GM13977 (cell line): Measurements from ENCODE around the gene BMPER.

Experiments
- DNase-seq: peaks from one replicate; pipeline ENCODE4 v3.0.0; 2012; ENCODE audit warnings: low spot score
- CTCF ChIP-seq: IDR thresholded peaks from 2 replicates; pipeline ENCODE4 v1.5.1; 2012; ENCODE audit warnings: mild to moderate bottlenecking, control low read depth; ENCODE audit not compliant: insufficient read depth; ENCODE audit errors: extremely low read depth, missing control alignments
- in situ Hi-C: fragments of 300-500 bp; cut with MboI; formaldehyde crosslinking; loops from one replicate; pipeline ENCODE4 v1.12.0; 2022; ENCODE audit warnings: low sequenced_read_pairs, low pct_unique_long_range_greater_than_20kb, mixed read lengths, inconsistent platforms; ENCODE audit not compliant: unreplicated experiment

The BMPER gene

DNA sequence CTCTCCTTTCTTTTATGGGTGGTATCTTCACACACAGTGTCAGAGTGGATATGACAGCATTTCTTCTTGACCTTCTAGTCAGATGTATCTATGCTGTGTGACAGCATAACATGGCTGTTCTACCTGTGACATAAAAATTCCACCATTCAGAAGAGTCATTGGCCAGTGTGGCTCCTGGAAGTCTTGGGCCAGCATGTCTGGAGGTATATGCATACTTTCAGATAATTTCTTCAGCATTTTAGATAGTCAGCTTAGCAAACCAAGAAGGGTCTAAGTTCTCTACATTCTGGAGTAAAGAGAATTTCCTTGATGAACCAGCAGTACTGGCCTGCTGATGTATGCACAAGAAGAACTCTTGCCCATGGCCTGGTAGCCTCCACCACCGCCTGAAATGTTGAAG lies 179.3 kb downstream of the BMPER start:
- in situ Hi-C loops, result no loop called here
- TF ChIP-seq CTCF, result no peak
- DNase-seq, result no peak

GRCh38 chr7:34086064-34086463 lies 180.7 kb downstream of the BMPER start:
- in situ Hi-C loops, result no loop called here
- no peak for DNase-seq
- TF ChIP-seq CTCF, result no peak

DNA sequence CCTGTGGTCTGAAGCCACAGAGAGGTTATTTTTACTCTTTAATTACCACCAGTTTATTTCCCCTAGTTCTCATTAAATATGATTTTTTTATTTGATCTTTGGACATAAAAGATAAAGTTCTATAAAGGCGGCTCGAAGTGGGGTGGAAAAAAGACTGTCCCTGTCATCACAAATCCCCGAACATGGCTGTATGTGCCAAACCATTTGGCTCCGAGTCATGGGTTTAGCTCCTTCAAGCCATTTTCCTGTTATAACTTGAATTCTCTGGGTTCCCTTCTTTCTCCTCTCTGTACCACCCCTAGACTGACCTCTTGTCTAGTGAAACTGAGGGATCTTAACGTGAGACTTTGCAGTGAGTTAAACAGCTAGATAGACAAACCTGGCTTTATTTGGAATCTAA lies 181.6 kb downstream of the BMPER start:
- in situ Hi-C loops, result no loop called here
- no peak for TF ChIP-seq CTCF

DNA sequence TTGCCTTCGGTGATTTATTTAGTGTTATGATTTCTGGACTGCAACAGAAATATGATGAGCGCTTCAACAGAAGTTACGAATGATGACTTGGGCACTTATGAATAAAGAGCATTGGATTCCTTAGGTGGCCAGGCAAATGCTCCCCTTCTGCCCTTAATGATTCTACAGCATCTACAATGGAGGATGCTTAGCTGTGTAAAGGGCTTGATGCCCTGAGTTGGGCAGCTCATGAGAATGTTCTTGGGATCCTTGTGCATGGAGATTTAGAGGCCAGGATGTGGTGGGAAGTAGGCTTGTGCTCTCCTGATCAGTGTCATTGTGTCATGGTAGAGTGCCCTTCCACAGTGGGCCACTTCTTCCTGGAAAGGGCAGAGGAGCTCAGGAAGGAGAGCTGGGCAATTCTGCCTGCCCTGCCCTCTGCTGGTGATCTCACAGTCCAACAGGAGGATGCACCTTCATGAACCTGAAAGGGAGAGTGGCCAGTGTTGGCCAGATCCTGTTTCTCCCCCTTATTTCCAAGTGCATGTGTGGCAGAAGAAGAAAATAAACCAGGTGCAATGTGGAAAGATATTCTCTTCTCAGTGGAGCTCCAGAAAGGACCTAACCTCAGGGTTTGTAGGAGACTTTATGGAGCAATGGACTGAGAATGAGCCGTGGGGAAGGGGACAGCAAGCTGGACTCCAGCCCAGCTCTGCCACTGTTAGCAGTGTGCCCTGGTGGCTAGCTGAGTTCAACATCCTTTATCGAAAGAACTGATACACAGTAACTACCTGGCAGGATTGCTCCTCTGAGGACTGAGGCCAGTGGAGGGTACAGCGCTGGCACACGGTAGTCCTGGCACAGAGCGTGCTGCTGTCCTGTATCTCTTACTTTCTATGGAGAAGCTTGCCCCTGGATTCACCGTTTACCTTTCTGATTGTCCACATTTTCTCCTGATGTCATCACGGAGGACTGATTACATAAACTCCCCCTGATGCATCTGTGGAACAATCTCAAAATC lies 182.9 kb downstream of the BMPER start:
- in situ Hi-C loops, result no loop called here
- DNase-seq, result no peak
- TF ChIP-seq CTCF, result peak; percentile 57

More for the DNA sequence above, 181.6 kb downstream of the BMPER start:
- no peak for DNase-seq

- no peak for DNase-seq
- no peak for TF ChIP-seq CTCF
Measured at GRCh38 chr7:34090816-34091215, 185.5 kb downstream of the BMPER start.

GRCh38 chr7:34091321-34091917 lies 186.1 kb downstream of the BMPER start:
- in situ Hi-C loops, result no loop called here
- DNase-seq, result no peak
- TF ChIP-seq CTCF, result peak; percentile 58

More at GRCh38 chr7:34090816-34091215, 185.5 kb downstream of the BMPER start:
- in situ Hi-C loops, result no loop called here
